ENCODE measurements around the gene PPDPF. TPM values are rescaled to one million over a fixed set of nuclear protein-coding genes. Genes with fewer than 3 reads are reported as not detected.

The PPDPF gene
- polyA plus RNA-seq, 1 donor (not counting 4 experiments of a cell fraction or from before 2014, with no cell fraction given): 8.8 TPM

DNA sequence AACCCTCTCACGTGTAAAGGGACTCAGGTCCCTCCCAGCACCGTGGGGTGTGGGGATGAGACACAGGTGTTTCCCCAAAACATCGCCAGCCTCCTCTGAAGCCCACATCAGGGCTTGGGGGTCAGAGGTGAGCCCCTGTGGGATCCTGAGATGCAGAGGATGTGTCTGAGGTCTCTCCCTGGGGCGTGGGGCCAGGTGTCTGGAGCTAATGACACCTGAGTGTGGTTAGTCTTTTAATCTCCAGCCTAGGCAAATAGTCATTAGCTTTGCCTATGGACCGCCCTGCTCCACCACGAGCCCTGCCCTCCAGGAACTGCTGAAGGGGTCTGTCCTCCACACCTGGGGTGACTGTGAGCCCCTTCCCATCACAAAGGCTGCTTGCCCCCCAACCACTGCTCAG, 25.2 kb downstream of the PPDPF start:
- TF ChIP-seq EZH2 (IDR thresholded peaks at IDR 0.05; ENCODE audit: low read length): no peak
- no peak overlapping the region for H2AFZ ChIP-seq (ENCODE audit: control insufficient read depth, low read length)
- no peaks in the 10 kb centered on the region for H3K9me1 ChIP-seq (ENCODE audit: control insufficient read depth, extremely low read depth, insufficient read depth, low read length)
- no peaks in the 10 kb centered on the region for H3K36me3 ChIP-seq (ENCODE audit: control insufficient read depth in 2 of 2, extremely low read depth in 1 of 2, insufficient read depth in 2 of 2, low read length in 2 of 2)
- no peaks in the 10 kb centered on the region for H3K9me3 ChIP-seq (ENCODE audit: control insufficient read depth, low read depth, low read length)
- H3K27ac ChIP-seq (ENCODE audit: control insufficient read depth, insufficient read depth, low read length): peak overlapping the region; percentile 67
- FAIRE-seq (no peak), DNase-seq (ENCODE audit: low read depth, low spot score) (no peak)
- peaks cover 40% of the 10 kb centered on the region for H3K4me1 ChIP-seq (ENCODE audit: control insufficient read depth, extremely low read depth, insufficient read depth, low read length)
- peak overlapping the region in 1 of 3 experiments; percentile 31 for H3K4me3 ChIP-seq (ENCODE audit: control insufficient read depth in 2 of 3, extremely low read depth in 1 of 3, insufficient read depth in 2 of 3, low read depth in 1 of 3, low read length in 3 of 3)
- H3K27me3 ChIP-seq (ENCODE audit: control insufficient read depth, extremely low read depth, insufficient read depth, low read length): peaks cover 3% of the 10 kb centered on the region
- dilution Hi-C loops (cut with MboI; ENCODE audit: extremely low pct_ligation_motif_present, low sequenced_read_pairs): no loop called here
- H4K20me1 ChIP-seq (ENCODE audit: control insufficient read depth, extremely low read depth, insufficient read depth, low read length): no peaks in the 10 kb centered on the region
- H3K4me2 ChIP-seq (ENCODE audit: control insufficient read depth, extremely low read depth, insufficient read depth, low read depth, low read length): peak overlapping the region; percentile 49
- H3K9ac ChIP-seq (ENCODE audit: control insufficient read depth, extremely low read depth, insufficient read depth, low read length): peak overlapping the region; percentile 48
- no peaks in the 10 kb centered on the region for H3K79me2 ChIP-seq (ENCODE audit: control insufficient read depth, insufficient read depth, low read length)

DNA sequence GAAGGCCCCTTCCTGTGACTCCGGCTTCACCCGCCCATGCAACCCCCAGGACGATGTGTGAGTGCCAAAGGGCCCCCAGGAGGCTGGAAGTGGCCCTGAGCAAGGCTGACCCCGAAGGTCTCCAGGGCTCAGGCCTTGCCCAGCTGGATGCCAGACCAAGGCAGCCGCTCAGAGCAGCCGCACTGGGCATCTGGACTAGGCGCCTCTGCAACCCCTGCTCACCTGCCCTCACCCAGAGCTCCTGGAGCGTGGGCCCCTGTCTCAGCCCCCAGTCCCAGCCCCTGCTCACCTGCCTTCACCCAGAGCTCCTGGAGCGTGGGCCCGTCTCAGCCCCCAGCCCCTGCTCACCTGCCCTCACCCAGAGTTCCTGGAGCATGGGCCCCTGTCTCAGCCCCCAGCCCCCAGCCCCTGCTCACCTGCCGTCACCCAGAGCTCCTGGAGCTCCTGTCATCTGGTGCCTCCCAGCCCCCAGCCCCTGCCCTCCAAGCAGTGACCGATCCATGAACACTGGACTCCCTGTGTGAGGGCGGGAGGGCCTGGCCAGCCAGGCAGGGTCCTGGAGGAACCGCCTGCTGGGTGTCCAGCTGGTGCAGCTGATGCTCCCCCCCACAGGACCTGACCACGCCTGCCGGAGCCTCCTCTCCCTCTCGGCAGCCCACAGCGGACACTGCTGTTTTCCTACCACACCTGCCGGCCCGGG, 25.8 kb downstream of the PPDPF start:
- Histone ChIP-seq H3K9ac (ENCODE audit: control insufficient read depth, extremely low read depth, insufficient read depth, low read length) (no peak overlapping the region), H3K4me3 (ENCODE audit: control insufficient read depth in 2 of 3, extremely low read depth in 1 of 3, insufficient read depth in 2 of 3, low read depth in 1 of 3, low read length in 3 of 3) (no peak overlapping the region)
- dilution Hi-C loops (cut with MboI; ENCODE audit: extremely low pct_ligation_motif_present, low sequenced_read_pairs): no loop called here

More for the DNA sequence above, 25.8 kb downstream of the PPDPF start:
- peaks cover 40% of the 10 kb centered on the region for H3K4me1 ChIP-seq (ENCODE audit: control insufficient read depth, extremely low read depth, insufficient read depth, low read length)
- no peaks in the 10 kb centered on the region for H3K9me1 ChIP-seq (ENCODE audit: control insufficient read depth, extremely low read depth, insufficient read depth, low read length)
- no peaks in the 10 kb centered on the region for H3K79me2 ChIP-seq (ENCODE audit: control insufficient read depth, insufficient read depth, low read length)
- H2AFZ ChIP-seq (ENCODE audit: control insufficient read depth, low read length): no peak overlapping the region
- peaks cover 3% of the 10 kb centered on the region for H3K27me3 ChIP-seq (ENCODE audit: control insufficient read depth, extremely low read depth, insufficient read depth, low read length)
- FAIRE-seq (no peak), DNase-seq (ENCODE audit: low read depth, low spot score) (no peak)
- TF ChIP-seq, protein P1, sequence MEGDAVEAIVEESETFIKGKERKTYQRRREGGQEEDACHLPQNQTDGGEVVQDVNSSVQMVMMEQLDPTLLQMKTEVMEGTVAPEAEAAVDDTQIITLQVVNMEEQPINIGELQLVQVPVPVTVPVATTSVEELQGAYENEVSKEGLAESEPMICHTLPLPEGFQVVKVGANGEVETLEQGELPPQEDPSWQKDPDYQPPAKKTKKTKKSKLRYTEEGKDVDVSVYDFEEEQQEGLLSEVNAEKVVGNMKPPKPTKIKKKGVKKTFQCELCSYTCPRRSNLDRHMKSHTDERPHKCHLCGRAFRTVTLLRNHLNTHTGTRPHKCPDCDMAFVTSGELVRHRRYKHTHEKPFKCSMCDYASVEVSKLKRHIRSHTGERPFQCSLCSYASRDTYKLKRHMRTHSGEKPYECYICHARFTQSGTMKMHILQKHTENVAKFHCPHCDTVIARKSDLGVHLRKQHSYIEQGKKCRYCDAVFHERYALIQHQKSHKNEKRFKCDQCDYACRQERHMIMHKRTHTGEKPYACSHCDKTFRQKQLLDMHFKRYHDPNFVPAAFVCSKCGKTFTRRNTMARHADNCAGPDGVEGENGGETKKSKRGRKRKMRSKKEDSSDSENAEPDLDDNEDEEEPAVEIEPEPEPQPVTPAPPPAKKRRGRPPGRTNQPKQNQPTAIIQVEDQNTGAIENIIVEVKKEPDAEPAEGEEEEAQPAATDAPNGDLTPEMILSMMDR (optimal IDR thresholded peaks at IDR 0.05 in 1 of 3, IDR thresholded peaks at IDR 0.05 in 1 of 3, conservative IDR thresholded peaks at IDR 0.05 in 1 of 3; ENCODE audit: extremely low read depth in 1 of 3, insufficient read depth in 2 of 3, low read length in 3 of 3): no peak
- no peak for TF ChIP-seq EZH2 (IDR thresholded peaks at IDR 0.05; ENCODE audit: low read length)
- H4K20me1 ChIP-seq (ENCODE audit: control insufficient read depth, extremely low read depth, insufficient read depth, low read length): no peaks in the 10 kb centered on the region
- H3K36me3 ChIP-seq (ENCODE audit: control insufficient read depth in 2 of 2, extremely low read depth in 1 of 2, insufficient read depth in 2 of 2, low read length in 2 of 2): no peaks in the 10 kb centered on the region
- H3K4me2 ChIP-seq (ENCODE audit: control insufficient read depth, extremely low read depth, insufficient read depth, low read depth, low read length): no peak overlapping the region
- H3K9me3 ChIP-seq (ENCODE audit: control insufficient read depth, low read depth, low read length): no peaks in the 10 kb centered on the region
- no peak overlapping the region for H3K27ac ChIP-seq (ENCODE audit: control insufficient read depth, insufficient read depth, low read length)
